GM12875 (cell line): ENCODE data around the gene ASTN2.

Experiments
- H3K4me3 ChIP-seq: one replicate; pipeline ENCODE4 v1.5.1; 2011; ENCODE audit warnings: low read depth, low read length, control low read depth
- TF ChIP-seq, protein P1 (sequence below): IDR thresholded peaks from 2 replicates; pipeline ENCODE4 v1.5.1; 2011; ENCODE audit warnings: low read depth, mild to moderate bottlenecking, control low read depth, inconsistent platforms, low read length, moderate library complexity, borderline replicate concordance; ENCODE audit not compliant: insufficient read depth

Gene ASTN2

GRCh38 chr9:116566677-116567488 is 848.0 kb downstream of the ASTN2 start:
- no peak overlapping the region for H3K4me3 ChIP-seq
- TF ChIP-seq, protein P1, sequence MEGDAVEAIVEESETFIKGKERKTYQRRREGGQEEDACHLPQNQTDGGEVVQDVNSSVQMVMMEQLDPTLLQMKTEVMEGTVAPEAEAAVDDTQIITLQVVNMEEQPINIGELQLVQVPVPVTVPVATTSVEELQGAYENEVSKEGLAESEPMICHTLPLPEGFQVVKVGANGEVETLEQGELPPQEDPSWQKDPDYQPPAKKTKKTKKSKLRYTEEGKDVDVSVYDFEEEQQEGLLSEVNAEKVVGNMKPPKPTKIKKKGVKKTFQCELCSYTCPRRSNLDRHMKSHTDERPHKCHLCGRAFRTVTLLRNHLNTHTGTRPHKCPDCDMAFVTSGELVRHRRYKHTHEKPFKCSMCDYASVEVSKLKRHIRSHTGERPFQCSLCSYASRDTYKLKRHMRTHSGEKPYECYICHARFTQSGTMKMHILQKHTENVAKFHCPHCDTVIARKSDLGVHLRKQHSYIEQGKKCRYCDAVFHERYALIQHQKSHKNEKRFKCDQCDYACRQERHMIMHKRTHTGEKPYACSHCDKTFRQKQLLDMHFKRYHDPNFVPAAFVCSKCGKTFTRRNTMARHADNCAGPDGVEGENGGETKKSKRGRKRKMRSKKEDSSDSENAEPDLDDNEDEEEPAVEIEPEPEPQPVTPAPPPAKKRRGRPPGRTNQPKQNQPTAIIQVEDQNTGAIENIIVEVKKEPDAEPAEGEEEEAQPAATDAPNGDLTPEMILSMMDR = no peak

GRCh38 chr9:116565986-116566385 is 848.9 kb downstream of the ASTN2 start:
- H3K4me3 ChIP-seq = no peak overlapping the region
- TF ChIP-seq, protein P1 = no peak

- TF ChIP-seq, protein P1 = no peak
- H3K4me3 ChIP-seq = no peak overlapping the region
These were observed 850.5 kb downstream of the ASTN2 start for GRCh38 chr9:116564266-116564793.

GRCh38 chr9:116558818-116559540 is 855.9 kb downstream of the ASTN2 start:
- TF ChIP-seq, protein P1 = no peak
- H3K4me3 ChIP-seq = no peak overlapping the region

GRCh38 chr9:116558035-116558434 is 856.8 kb downstream of the ASTN2 start:
- TF ChIP-seq, protein P1 = no peak

DNA sequence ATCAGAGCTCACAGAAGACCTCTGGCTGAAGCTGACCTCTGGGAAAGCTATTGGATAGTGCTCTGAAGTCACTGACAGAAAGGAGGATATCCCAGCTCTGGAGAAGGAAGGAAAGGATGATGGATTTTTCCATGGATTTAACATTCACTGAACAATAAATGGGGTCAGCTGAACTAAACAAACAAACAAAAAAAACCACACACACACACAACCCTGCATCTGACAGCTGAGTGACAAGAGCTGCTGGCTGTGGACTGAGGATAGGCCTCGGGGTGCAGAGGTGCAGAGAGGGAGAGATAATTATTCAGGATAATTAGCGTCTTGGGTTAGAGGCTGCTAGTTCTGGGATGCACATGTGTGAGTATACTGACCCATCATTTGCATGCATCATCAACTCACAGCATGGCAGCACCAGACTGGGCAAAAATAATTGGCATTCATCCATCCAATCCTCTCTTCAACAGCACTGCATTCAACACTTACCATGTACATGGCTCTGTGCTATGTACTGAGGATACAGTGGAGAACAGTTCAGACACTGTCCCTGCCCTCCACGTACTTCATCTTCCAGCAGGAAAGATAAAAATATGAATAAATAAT is 859.2 kb downstream of the ASTN2 start:
- H3K4me3 ChIP-seq = no peak overlapping the region
- TF ChIP-seq, protein P1 = no peak

More at GRCh38 chr9:116558035-116558434, 856.8 kb downstream of the ASTN2 start:
- H3K4me3 ChIP-seq = no peak overlapping the region

GRCh38 chr9:116555119-116555518 is 859.7 kb downstream of the ASTN2 start:
- TF ChIP-seq, protein P1 = no peak

More at GRCh38 chr9:116555119-116555518, 859.7 kb downstream of the ASTN2 start:
- no peak overlapping the region for H3K4me3 ChIP-seq
